Keratinocyte (primary cell): ENCODE measurements around the gene EXOC4. TPM values are rescaled to one million over a fixed set of nuclear protein-coding genes. Genes with fewer than 3 reads are reported as not detected.

Experiments used
- DNase-seq: peaks from one replicate; pipeline ENCODE4 v3.0.0-alpha.2; 2011; ENCODE audit warnings: low read depth, missing footprints, low spot score
- FAIRE-seq: peaks from 2 replicates; lab custom pipeline; 2011; peaks lifted over from hg19 to GRCh38; lab: Jason Lieb, UNC
- H2AFZ ChIP-seq: 2 replicates; pipeline ENCODE4 v1.6.0; 2012; ENCODE audit warnings: low read length, control low read depth, inconsistent platforms; ENCODE audit not compliant: control insufficient read depth
- H3K27ac ChIP-seq: 2 replicates; pipeline ENCODE4 v1.5.1; 2011; ENCODE audit warnings: low read length; ENCODE audit not compliant: control insufficient read depth, insufficient read depth
- H3K27me3 ChIP-seq: 3 replicates; pipeline ENCODE4 v1.6.0; 2011; ENCODE audit warnings: low read length; ENCODE audit not compliant: control insufficient read depth, insufficient read depth; ENCODE audit errors: extremely low read depth
- H3K36me3 ChIP-seq, 2 experiments: 2 replicates in 1 of 2; 3 replicates in 1 of 2; pipeline ENCODE4 v1.5.1; 2011; ENCODE audit warnings: low read length in 2 of 2, mild to moderate bottlenecking in 1 of 2; ENCODE audit not compliant: control insufficient read depth in 2 of 2, insufficient read depth in 2 of 2; ENCODE audit errors: extremely low read depth in 1 of 2
- H3K4me1 ChIP-seq: 3 replicates; pipeline ENCODE4 v1.5.1; 2011; ENCODE audit warnings: low read length; ENCODE audit not compliant: control insufficient read depth, insufficient read depth; ENCODE audit errors: extremely low read depth
- H3K4me2 ChIP-seq: 3 replicates; pipeline ENCODE4 v1.6.0; 2011; ENCODE audit warnings: low read depth, low read length; ENCODE audit not compliant: control insufficient read depth, insufficient read depth; ENCODE audit errors: extremely low read depth
- H3K4me3 ChIP-seq, 3 experiments: fragments of 200-600 bp in 1 of 3; sonication (generic) in 1 of 3; 2 replicates in 2 of 3; 3 replicates in 1 of 3; pipeline ENCODE4 v1.5.1; 2011 to 2016; ENCODE audit warnings: low read length in 3 of 3, mild to moderate bottlenecking in 3 of 3, control low read depth in 2 of 3, inconsistent platforms in 1 of 3, low read depth in 1 of 3, mixed read lengths in 1 of 3, mixed run types in 1 of 3, moderate library complexity in 1 of 3; ENCODE audit not compliant: control insufficient read depth in 2 of 3, insufficient read depth in 2 of 3; ENCODE audit errors: extremely low read depth in 1 of 3
- H3K79me2 ChIP-seq: 2 replicates; pipeline ENCODE4 v1.6.0; 2012; ENCODE audit warnings: low read length; ENCODE audit not compliant: control insufficient read depth, insufficient read depth
- H3K9ac ChIP-seq: 3 replicates; pipeline ENCODE4 v1.6.0; 2011; ENCODE audit warnings: low read length; ENCODE audit not compliant: control insufficient read depth, insufficient read depth; ENCODE audit errors: extremely low read depth
- H3K9me1 ChIP-seq: 3 replicates; pipeline ENCODE4 v1.6.0; 2011; ENCODE audit warnings: low read length; ENCODE audit not compliant: control insufficient read depth, insufficient read depth; ENCODE audit errors: extremely low read depth
- H3K9me3 ChIP-seq: 2 replicates; pipeline ENCODE4 v1.5.1; 2012; ENCODE audit warnings: low read depth, low read length; ENCODE audit not compliant: control insufficient read depth
- H4K20me1 ChIP-seq: 3 replicates; pipeline ENCODE4 v1.6.0; 2011; ENCODE audit warnings: low read length; ENCODE audit not compliant: control insufficient read depth, insufficient read depth; ENCODE audit errors: extremely low read depth
- CTCF ChIP-seq, 3 experiments: IDR thresholded peaks in 1 of 3; conservative IDR thresholded peaks in 1 of 3; optimal IDR thresholded peaks in 1 of 3; 2 replicates in 2 of 3; 3 replicates in 1 of 3; pipeline versions ENCODE3 to v1.5.1; 2011; ENCODE audit warnings: low read length in 3 of 3, mild to moderate bottlenecking in 3 of 3, moderate library complexity in 2 of 3, control low read depth in 1 of 3, inconsistent platforms in 1 of 3; ENCODE audit not compliant: insufficient read depth in 2 of 3; ENCODE audit errors: extremely low read depth in 1 of 3
- EZH2 ChIP-seq: IDR thresholded peaks from one replicate; pipeline ENCODE4 v1.6.1; 2012; ENCODE audit warnings: inconsistent platforms, mild to moderate bottlenecking, low read length, moderate library complexity
- dilution Hi-C: fragments of 300-500 bp; cut with MboI; formaldehyde crosslinking; loops from one replicate; pipeline ENCODE4 v1.7.0; 2020; ENCODE audit warnings: low sequenced_read_pairs; ENCODE audit not compliant: extremely low pct_ligation_motif_present
- polyA plus RNA-seq, 5 experiments: library from polyadenylated mRNA; depleted of rRNA in 3 of 5; stranded (reverse) in 3 of 5; stranded (forward) in 1 of 5; unstranded in 1 of 5; fragments of >200 nt; gene quantifications; 1 replicate in 1 of 5; 2 replicates in 3 of 5; 3 replicates in 1 of 5; pipeline versions ENCODE4 v1.2.1 to v1.2.3, GENCODE V29; 2011 to 2012; ENCODE audit warnings: missing spikeins in 2 of 5, low read depth in 1 of 5, low replicate concordance in 1 of 5

The EXOC4 gene
- polyA plus RNA-seq, 1 donor (not counting 4 experiments of a cell fraction or from before 2014, with no cell fraction given) = 52.6 TPM

- H3K27ac ChIP-seq = no peak overlapping the region
- no peaks in the 10 kb centered on the region for H3K9me3 ChIP-seq
- dilution Hi-C loops = no loop called here
- no peaks in the 10 kb centered on the region for H3K27me3 ChIP-seq
- FAIRE-seq (no peak), DNase-seq (no peak)
- no peaks in the 10 kb centered on the region for H3K36me3 ChIP-seq
- no peak overlapping the region for H3K9ac ChIP-seq
- no peaks in the 10 kb centered on the region for H3K79me2 ChIP-seq
- no peak overlapping the region for H3K4me2 ChIP-seq
- TF ChIP-seq EZH2 = no peak
- peaks cover 2% of the 10 kb centered on the region for H3K9me1 ChIP-seq
- no peak overlapping the region for H3K4me3 ChIP-seq
- H4K20me1 ChIP-seq = no peaks in the 10 kb centered on the region
- peaks cover 3% of the 10 kb centered on the region for H3K4me1 ChIP-seq
- no peak overlapping the region for H2AFZ ChIP-seq
Measured at GRCh38 chr7:133796782-133797745, 544.2 kb downstream of the EXOC4 start.

- H3K4me1 ChIP-seq = peaks cover 3% of the 10 kb centered on the region
- H3K79me2 ChIP-seq = no peaks in the 10 kb centered on the region
- H3K9ac ChIP-seq = no peak overlapping the region
- H3K9me1 ChIP-seq = peaks cover 2% of the 10 kb centered on the region
- no peaks in the 10 kb centered on the region for H3K9me3 ChIP-seq
- no peak overlapping the region for H2AFZ ChIP-seq
- FAIRE-seq (peak; percentile 26), DNase-seq (no peak)
- H3K27me3 ChIP-seq = no peaks in the 10 kb centered on the region
- TF ChIP-seq EZH2 (no peak), CTCF (optimal IDR thresholded peaks at IDR 0.05 in 1 of 3, IDR thresholded peaks at IDR 0.05 in 1 of 3, conservative IDR thresholded peaks at IDR 0.05 in 1 of 3; ENCODE audit: extremely low read depth in 1 of 3, insufficient read depth in 2 of 3, low read length in 3 of 3) (no peak)
- no peaks in the 10 kb centered on the region for H3K36me3 ChIP-seq
- H4K20me1 ChIP-seq = no peaks in the 10 kb centered on the region
- dilution Hi-C loops = no loop called here
- H3K27ac ChIP-seq = no peak overlapping the region
- no peak overlapping the region for H3K4me2 ChIP-seq
- H3K4me3 ChIP-seq = no peak overlapping the region
Measured at GRCh38 chr7:133797818-133798520, 545.1 kb downstream of the EXOC4 start.
